ENCODE results near the gene KCNK1.

The KCNK1 gene

DNA sequence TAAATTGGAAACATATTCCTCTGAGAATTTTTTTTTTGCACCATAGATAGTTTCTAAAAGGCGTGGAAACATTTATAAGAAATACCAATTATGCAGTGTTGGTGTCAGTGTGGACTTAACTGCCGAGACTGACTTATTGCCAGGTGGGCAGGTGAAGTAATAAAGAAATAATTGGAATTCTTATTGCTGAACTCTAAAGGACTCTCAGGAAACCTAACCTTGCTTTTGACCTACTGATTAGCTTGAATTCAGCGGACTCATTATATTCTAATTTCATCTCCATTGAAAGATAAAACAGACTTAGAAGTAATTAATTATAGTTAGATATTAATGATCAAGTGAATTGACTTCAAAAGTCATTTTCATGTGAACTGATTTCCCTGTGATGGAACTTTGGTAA, 26.3 kb downstream of the KCNK1 start:
- Histone ChIP-seq H3K27me3 (ENCODE audit: insufficient read depth, poor library complexity, severe bottlenecking) (no peaks in the 10 kb centered on the region), H3K27ac (replicated peaks) (no peak overlapping the region), H3K4me3 (replicated peaks; ENCODE audit: insufficient read depth, low read length) (no peak overlapping the region)
- DNase-seq (ENCODE audit: low read depth in 1 of 2, low spot score in 1 of 2): no peak
- TF ChIP-seq GABPA (IDR thresholded peaks at IDR 0.05; ENCODE audit: low read depth) (no peak), POLR2AphosphoS5 (IDR thresholded peaks at IDR 0.05; ENCODE audit: low read depth) (no peak), SPI1 (IDR thresholded peaks at IDR 0.05; ENCODE audit: borderline replicate concordance, low read depth) (no peak)
- TF ChIP-seq, protein P1, sequence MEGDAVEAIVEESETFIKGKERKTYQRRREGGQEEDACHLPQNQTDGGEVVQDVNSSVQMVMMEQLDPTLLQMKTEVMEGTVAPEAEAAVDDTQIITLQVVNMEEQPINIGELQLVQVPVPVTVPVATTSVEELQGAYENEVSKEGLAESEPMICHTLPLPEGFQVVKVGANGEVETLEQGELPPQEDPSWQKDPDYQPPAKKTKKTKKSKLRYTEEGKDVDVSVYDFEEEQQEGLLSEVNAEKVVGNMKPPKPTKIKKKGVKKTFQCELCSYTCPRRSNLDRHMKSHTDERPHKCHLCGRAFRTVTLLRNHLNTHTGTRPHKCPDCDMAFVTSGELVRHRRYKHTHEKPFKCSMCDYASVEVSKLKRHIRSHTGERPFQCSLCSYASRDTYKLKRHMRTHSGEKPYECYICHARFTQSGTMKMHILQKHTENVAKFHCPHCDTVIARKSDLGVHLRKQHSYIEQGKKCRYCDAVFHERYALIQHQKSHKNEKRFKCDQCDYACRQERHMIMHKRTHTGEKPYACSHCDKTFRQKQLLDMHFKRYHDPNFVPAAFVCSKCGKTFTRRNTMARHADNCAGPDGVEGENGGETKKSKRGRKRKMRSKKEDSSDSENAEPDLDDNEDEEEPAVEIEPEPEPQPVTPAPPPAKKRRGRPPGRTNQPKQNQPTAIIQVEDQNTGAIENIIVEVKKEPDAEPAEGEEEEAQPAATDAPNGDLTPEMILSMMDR (IDR thresholded peaks at IDR 0.05; ENCODE audit: insufficient read depth, low read length): no peak
- TF ChIP-seq, protein P2, sequence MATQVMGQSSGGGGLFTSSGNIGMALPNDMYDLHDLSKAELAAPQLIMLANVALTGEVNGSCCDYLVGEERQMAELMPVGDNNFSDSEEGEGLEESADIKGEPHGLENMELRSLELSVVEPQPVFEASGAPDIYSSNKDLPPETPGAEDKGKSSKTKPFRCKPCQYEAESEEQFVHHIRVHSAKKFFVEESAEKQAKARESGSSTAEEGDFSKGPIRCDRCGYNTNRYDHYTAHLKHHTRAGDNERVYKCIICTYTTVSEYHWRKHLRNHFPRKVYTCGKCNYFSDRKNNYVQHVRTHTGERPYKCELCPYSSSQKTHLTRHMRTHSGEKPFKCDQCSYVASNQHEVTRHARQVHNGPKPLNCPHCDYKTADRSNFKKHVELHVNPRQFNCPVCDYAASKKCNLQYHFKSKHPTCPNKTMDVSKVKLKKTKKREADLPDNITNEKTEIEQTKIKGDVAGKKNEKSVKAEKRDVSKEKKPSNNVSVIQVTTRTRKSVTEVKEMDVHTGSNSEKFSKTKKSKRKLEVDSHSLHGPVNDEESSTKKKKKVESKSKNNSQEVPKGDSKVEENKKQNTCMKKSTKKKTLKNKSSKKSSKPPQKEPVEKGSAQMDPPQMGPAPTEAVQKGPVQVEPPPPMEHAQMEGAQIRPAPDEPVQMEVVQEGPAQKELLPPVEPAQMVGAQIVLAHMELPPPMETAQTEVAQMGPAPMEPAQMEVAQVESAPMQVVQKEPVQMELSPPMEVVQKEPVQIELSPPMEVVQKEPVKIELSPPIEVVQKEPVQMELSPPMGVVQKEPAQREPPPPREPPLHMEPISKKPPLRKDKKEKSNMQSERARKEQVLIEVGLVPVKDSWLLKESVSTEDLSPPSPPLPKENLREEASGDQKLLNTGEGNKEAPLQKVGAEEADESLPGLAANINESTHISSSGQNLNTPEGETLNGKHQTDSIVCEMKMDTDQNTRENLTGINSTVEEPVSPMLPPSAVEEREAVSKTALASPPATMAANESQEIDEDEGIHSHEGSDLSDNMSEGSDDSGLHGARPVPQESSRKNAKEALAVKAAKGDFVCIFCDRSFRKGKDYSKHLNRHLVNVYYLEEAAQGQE (IDR thresholded peaks at IDR 0.05; ENCODE audit: insufficient replicate concordance, low read depth): no peak

DNA sequence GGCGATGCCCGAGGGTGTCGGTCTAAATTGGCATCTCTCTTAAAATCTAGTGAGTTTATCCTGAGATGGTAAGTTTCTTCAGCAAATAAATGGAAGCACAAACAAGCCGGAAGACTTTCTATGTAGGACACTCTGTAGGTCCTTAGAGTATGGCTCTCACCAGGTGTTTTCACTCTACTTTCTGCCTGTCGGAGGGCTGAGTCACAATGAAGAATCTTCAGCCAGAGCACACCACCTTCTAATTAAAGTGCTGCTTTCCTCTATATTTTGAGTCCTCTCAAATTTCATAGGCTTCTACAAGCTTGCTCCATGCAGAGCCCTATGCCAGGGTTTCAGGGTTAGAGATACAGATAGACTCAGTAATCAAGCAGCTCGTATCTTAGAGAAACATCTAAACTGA, 27.1 kb downstream of the KCNK1 start:
- DNase-seq (ENCODE audit: low read depth in 1 of 2, low spot score in 1 of 2): no peak
- TF ChIP-seq, protein P1 (IDR thresholded peaks at IDR 0.05; ENCODE audit: insufficient read depth, low read length): no peak
- TF ChIP-seq POLR2AphosphoS5 (IDR thresholded peaks at IDR 0.05; ENCODE audit: low read depth) (no peak), GABPA (IDR thresholded peaks at IDR 0.05; ENCODE audit: low read depth) (no peak), SPI1 (IDR thresholded peaks at IDR 0.05; ENCODE audit: borderline replicate concordance, low read depth) (no peak)
- TF ChIP-seq, protein P2 (IDR thresholded peaks at IDR 0.05; ENCODE audit: insufficient replicate concordance, low read depth): no peak
- peaks cover 2% of the 10 kb centered on the region for H3K27me3 ChIP-seq (ENCODE audit: insufficient read depth, poor library complexity, severe bottlenecking)
- no peak overlapping the region for H3K4me3 ChIP-seq (replicated peaks; ENCODE audit: insufficient read depth, low read length)
- no peak overlapping the region for H3K27ac ChIP-seq (replicated peaks)

DNA sequence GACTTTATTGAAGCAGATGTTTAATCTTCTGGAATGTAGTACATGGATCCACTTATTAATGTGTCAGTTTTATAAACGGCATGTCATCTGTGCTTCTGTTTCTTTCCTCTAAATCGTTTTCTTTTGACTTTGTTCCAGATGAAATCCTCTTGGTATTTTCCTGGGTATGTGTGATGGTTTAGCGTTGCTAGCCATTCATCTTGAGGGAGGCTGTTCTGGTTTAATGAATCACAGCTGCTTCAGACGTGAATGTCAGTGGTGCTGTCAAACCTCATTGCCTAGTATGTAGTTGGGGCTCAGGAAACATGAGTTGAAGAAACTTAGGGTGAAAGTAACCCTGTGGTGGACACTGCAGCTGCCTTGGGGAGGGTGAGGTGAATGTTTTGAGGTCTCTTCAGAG, 33.2 kb downstream of the KCNK1 start:
- no peak for DNase-seq (ENCODE audit: low read depth in 1 of 2, low spot score in 1 of 2)
- H3K27me3 ChIP-seq (ENCODE audit: insufficient read depth, poor library complexity, severe bottlenecking): peaks cover 5% of the 10 kb centered on the region
- TF ChIP-seq, protein P1 (IDR thresholded peaks at IDR 0.05; ENCODE audit: insufficient read depth, low read length): no peak
- no peak for TF ChIP-seq GABPA (IDR thresholded peaks at IDR 0.05; ENCODE audit: low read depth)
- TF ChIP-seq SPI1 (IDR thresholded peaks at IDR 0.05; ENCODE audit: borderline replicate concordance, low read depth): no peak
- TF ChIP-seq, protein P2 (IDR thresholded peaks at IDR 0.05; ENCODE audit: insufficient replicate concordance, low read depth): no peak
- no peak for TF ChIP-seq POLR2AphosphoS5 (IDR thresholded peaks at IDR 0.05; ENCODE audit: low read depth)
- no peak overlapping the region for H3K27ac ChIP-seq (replicated peaks)
- no peak overlapping the region for H3K4me3 ChIP-seq (replicated peaks; ENCODE audit: insufficient read depth, low read length)

Data from HL-60 (cell line).